Activated T-cell treated with anti-CD3 and anti-CD28 coated beads for 24 hours (primary cell): ENCODE results near the gene BTBD17.

Experiments
- DNase-seq: peaks from one replicate; pipeline ENCODE4 v3.0.0-alpha.2; 2020; ENCODE audit warnings: low read depth

BTBD17 gene

DNA sequence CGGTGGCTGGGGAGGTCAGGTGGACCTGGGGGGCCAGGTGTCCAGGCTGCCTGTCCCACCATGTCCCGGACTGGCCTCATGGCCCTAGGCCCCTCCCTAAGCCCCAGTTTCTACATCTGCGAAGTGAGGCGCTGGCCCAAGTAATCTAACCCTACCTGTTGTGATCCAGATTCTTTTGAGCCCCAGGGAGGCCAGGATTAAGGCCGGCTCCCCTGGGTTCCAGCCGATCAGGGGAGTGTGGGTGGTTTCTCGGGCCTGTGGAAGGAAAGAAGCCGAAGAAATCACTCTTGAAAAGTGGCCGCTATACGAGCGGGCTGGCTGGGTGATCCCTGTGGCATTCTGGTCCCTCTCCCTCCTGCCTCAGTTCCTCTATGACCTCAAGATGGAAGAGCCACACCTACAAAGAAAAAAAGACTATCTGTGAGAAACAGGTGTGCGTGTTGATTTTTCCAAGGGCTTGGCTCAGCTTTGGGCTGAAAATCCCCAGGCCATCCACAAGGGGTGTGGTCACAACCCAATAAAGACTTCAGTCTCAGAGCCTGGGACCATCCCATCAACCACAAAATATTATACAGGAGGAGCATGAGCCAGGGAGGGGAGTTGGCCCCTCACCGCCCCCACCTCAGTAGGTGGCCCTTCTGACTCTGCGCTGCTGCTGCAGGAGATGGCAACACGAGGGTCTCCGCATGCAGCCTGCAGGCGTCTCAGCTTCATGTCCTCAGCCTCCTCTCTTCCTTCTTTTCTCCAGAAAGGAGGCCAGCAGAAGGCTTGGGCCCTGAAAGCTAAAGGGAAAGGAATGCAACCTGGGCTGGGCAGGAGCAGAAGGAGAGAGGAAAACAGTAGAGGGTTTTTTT lies 25.9 kb upstream of the BTBD17 start:
- no peak for DNase-seq

DNA sequence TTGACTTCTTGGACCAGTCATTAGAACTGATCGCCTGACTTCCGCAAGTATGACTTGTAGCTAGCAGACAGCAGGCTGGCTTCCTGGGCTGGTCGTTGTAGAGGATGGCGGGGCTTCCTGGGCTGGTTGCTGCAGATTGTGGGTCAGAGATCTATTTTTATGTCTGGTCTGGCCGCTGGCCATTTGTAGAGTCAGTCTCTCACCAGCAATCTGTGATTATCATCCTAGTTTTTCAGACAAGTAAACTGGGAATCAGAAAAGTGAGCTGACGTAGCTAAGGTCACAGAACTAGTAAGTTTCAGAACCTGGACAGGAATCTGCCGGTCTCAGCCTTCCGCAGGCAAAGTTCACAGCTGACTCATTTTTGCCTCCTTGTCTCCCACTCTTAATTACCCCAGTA lies 24.7 kb upstream of the BTBD17 start:
- no peak for DNase-seq

DNA sequence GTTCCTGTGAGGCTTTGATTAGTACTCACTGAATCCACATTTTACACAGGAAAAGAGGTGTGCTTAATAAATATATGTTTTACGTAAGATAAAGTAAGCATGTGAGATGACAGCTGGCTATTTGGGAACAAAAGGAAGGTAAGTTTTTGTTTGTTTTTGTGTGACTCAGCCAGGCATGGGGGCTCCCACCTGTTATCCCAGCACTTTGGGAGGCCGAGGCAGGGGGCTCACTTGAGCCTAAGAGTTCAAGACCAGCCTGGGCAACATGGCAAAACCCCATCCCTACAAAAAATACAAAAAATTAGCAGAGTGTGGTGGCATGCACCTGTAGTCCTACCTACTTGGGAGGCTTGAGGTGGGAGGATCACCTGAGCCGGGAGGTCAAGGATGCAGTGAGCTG lies 23.5 kb upstream of the BTBD17 start:
- no peak for DNase-seq

DNA sequence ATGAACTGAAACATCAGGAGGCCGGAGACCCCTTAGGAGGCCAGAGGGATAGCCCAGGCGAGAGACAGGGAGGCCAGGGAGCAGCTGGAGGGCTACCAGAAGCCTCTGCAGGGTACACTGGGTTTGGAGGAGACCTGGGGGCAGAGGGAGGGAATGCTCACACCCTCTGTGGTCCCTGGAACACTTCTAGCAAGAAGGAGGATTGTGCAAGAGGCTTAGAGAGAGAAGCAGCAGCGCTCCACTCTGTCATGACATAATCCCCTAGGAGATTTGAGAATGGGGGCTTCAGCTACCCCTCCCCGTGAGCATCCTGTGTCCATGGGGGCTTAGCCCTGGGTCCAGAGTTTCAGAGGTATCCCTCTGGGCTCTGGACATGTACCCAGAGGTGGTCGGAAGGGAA lies 21.5 kb upstream of the BTBD17 start:
- no peak for DNase-seq

DNA sequence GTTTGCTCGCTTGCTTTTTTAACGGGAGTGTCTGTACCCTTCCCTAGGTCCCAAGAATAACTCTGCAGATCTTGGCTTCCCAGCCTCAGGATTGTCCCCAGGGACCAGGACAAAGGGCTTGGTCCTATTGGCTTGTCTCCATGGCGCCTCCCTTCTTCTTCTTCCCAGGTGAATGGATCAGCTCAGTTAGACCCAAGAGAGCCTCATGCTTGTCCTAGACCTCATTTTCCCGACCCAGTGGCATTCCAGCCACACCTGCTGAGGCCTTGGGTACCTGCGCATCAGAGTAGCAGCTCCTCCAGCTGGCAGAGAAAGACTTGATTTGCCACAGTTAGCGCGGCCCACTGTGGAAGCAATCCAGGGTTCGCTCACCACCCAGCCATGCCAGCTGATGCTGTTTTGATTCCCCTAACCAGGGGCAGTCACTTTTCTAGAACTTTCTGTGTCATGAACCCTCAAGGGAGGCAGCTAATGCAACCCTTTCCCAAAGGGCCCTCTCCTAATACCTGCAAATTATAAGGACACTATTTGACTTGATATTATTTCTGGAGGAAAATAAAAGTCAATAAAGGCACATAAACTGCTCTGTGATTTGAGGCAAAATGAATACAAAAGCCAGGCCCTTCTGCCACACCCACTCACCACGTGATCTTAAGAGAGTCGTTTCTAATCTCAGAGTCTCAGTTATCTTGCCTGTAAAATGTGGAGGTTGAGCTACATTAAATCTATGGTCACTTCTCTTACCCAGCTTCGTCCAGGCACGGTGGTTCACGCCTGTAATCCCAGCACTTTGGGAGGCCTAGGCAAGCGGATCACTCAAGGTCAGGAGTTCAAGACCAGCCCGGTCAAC lies 19.5 kb upstream of the BTBD17 start:
- DNase-seq: no peak

DNA sequence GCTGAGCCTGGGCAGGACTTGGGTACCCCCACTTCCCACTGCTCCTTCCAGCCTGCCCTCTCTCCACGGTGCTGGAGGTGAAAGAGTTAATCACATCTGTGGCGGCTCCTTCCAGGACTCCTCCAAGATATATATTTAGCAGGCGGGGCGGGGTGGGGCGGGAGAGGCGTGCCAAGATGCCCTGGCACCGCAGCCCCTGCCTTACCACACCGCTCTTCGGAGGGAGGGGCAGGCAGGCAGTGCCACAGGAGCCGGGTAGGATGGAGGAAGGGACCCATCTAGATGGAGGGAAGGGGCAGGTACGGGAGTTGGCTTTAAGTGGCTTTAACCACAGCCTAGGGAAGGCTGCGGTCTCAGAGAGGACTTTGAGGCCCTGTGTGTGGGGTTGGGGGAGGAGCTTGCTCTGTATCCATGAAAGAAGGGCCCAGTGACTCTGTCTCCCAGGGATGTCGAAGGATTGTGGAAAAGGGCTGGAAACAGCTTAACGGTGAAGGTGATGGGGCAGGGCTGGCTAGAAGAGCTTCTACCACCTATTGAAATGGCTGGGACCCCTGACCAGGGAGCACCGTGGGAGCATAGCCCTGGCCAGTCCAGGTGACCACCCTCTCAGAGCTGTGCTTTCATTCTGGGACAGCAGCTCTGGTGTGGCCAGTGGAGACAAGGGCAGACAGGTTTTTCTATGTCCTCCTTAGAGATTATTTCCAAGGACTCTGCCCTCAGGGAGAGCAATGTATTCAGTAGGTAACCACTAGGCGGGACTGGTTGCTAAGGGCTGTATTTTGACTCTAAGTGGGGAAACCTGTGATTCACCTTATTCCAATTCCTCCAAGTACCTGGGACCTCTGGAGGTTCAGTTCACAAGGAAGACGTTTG lies 18.7 kb upstream of the BTBD17 start:
- no peak for DNase-seq

DNA sequence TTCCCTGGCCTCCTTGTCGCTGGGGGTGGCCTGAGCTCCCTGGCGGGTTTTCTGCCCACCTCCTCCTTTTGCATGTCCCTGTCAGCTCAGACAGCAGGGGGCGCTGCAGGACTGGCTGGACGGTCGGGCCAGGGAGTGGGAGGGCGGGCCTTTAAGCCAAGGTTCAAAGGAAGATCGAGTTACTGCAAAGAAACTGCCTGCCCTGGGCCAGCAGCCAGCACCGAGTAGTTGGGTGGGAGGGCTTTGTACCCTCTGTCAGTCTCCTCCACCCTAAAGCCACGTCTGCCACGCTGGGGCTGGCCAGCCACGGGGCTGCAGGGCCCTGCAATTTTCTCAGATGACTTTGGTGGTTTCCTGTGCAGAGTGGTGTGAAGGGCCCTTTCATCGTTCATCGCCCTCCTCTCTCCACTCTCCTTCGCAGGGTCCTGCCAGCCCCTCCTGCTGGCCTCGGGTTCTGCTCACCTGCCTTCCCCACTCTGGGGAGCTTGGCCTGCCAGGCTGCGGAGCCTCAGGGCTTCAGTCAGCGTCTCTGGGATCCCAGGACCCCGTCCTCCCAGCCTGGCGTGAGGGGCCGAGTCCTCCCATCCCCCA lies 17.9 kb upstream of the BTBD17 start:
- DNase-seq: peak; percentile 86

DNA sequence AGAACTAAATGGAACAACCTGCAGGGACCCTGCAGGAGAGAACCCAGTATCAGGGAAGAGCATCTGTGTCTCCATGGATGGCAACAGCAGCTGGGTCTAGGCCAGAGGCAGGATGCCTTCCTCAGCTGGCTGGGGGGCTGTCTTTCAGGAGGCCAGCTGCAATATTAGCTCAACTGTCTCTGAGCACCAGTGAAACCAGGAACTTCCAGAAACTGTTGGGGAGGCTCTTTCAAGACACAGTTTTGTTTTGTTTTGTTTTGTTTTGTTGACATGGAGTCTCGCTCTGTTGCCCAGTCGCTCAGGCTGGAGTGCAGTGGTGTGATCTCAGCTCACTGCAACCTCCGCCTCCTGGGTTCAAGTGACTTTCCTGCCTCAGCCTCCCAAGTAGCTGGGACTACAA lies 13.2 kb upstream of the BTBD17 start:
- DNase-seq: no peak

DNA sequence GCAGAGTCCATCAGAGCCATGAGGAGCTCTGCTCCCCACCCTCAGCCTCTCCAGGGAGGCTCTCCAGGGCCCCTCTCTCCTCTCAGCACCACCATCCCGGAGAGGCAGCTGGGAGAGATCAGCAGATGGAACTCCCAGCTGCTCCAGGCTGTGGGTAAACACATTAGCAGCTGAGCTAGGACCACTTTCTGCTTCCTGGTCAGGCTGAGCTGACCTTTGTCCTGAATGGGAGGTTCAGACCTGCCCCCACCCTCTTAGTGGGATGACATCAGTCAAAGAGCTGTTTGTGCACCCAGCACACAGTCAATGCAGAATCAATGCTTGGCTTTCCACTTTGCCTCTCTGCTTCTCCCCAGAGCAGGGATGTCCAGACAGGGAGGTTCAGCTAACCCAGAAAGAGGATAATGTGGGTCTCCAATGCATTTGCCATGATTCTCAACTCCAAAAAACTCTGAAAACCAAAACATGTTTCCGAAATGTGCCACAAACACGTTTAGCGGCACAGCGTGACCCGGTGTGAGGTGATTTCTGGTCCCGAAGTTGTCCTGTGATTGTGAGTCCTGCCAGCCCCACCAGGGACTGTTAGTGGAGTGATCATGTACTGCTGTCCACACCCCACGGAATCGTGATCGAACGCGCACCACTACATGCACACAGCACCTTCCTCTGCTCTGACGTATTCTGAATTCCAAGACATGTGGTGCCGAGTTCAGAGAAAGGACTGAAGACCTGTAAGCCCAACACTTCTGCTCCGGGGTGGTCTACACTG lies 12.4 kb upstream of the BTBD17 start:
- no peak for DNase-seq

DNA sequence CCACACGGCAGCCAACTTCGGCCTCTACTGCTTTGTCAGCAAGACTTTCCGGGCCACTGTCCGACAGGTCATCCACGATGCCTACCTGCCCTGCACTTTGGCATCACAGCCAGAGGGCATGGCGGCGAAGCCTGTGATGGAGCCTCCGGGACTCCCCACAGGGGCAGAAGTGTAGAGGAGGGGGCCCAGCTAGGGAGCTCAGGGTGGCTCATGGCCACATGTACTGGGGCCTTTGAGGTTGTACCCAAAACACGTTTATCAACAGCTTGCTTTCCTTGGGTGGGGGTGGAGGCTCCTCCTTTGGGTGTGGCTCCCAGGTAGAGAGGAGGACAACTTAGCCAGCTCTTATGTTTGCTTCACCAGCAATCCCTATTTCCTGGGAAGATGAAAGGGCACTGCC lies 10.8 kb upstream of the BTBD17 start:
- DNase-seq: no peak

DNA sequence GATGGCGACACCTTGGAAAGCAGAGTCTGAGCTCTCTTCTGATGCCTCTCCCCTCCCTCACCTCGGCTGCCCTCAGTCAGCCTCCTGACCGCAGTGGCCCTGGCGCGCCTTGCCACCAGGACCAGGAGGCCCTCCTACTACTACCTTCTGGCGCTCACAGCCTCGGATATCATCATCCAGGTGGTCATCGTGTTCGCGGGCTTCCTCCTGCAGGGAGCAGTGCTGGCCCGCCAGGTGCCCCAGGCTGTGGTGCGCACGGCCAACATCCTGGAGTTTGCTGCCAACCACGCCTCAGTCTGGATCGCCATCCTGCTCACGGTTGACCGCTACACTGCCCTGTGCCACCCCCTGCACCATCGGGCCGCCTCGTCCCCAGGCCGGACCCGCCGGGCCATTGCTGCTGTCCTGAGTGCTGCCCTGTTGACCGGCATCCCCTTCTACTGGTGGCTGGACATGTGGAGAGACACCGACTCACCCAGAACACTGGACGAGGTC lies 10.0 kb upstream of the BTBD17 start:
- DNase-seq: no peak

DNA sequence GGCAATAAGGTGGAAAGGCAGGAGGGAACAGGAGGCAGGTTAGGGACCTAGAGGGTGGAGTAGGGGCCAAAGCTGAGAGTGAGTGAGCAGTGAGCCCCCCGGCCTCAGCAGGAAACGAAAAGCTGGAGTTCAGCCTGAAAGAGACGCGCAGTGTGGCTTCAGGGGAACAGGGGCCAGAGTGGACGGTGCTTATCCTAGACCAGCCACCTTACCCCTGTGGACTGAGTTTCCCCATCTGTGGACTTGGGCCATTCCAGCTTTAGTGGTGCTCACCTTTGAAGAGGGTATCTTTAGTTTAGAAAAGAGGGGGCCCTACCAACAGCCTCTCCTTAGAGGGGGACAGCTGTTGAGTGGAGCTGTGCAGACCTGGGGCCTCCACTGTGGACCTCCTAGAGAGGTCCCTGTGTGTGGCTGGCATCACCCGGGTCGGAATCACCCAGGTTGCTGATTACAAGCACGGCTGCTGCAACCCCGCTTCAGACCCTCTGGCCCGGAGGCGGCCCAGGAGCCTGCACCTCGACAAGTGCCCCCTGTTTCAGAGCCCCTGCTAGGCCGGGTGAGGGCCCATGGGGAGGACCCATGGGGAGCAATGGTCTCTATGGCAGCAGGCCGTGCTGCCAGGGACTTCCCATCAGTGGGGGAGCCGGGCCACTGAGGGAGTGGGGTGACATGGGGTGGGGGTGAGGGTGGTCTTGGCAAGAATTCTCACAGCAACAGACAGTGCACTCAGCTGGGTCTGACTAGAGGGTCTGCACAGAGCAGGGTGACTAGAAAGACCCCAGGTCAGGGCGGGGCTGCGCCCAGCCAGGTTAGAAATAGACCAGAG lies 8.2 kb upstream of the BTBD17 start:
- no peak for DNase-seq

DNA sequence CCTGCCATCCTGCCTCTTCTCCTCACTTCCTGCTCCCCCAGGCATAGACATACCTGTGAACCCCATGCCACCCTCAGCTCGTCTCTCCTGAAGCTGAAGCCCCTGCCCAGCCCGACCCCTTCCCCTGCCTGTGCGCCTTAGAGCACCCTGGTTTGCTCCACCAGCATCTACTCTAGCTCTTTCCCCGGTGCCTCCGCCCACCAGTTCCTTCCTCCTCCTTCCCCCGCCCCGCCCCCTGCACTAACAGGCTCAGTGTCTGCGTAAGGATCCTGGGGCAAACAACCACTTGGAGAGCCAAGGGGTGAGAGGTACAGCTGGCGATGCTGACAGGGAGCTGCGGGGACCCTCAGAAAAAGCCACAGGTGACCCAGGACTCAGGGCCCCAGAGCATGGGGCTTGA lies 7.6 kb upstream of the BTBD17 start:
- DNase-seq: peak; percentile 47

DNA sequence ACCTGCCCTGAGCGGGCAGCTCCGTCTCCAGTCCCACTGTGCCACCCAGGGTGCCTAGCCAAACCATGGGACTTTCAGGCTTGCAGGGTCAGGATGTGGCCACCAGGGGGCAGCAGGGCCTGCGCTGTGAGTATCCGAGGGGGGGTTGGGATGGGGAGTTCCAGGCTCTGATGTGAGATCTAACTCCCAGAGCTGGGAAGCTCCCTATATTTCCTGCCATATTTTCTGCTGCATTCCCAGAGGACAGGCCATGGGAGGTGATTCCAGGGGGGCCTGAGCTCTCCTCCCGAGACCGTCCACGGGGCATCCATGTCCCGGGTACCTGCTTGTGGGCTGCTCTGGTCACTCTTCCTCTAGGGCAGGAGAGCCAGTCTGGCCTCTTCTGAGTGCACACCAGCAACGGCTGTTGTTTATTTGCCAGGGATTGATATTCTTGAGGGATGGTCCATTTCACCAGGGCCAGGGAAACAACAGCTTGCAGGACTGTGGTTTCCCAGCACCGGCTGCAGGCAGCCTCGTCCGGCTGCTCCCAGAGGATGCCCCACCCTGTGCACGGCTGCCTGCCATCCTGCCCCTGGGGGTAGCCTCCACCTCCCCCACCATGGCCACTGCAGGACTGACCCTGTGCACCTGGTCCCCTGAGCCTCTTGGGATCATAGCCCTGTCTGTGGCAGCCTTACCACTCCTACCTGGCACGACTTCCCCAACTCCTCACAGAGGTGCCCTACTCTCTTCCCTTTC lies 6.8 kb upstream of the BTBD17 start:
- peak; percentile 64 for DNase-seq

DNA sequence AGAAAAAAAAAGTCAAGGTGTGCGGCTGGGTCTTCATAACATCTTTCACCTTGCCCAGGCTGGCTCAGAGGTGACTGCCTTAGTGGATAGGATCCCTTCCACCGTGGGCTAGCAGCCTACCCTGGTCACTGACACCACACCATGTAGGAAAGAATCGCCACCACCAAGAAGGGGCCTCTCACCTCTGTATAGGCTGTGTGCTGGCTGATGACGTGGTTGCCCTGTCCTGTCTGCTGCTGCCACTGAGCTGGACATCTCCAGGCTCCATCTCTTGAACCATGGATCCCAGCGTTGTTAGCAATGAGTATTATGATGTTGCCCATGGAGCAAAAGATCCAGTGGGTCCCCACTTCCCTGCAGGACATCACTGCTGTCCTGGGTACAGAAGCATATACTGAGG lies 5.5 kb upstream of the BTBD17 start, which contains the start of gene GPR142:
TSS of gene GPR142 (plus strand) at position 301 of the 400 bp plus-strand sequence. CDS start 2,035 bp downstream, outside the sequence.
- DNase-seq: no peak

DNA sequence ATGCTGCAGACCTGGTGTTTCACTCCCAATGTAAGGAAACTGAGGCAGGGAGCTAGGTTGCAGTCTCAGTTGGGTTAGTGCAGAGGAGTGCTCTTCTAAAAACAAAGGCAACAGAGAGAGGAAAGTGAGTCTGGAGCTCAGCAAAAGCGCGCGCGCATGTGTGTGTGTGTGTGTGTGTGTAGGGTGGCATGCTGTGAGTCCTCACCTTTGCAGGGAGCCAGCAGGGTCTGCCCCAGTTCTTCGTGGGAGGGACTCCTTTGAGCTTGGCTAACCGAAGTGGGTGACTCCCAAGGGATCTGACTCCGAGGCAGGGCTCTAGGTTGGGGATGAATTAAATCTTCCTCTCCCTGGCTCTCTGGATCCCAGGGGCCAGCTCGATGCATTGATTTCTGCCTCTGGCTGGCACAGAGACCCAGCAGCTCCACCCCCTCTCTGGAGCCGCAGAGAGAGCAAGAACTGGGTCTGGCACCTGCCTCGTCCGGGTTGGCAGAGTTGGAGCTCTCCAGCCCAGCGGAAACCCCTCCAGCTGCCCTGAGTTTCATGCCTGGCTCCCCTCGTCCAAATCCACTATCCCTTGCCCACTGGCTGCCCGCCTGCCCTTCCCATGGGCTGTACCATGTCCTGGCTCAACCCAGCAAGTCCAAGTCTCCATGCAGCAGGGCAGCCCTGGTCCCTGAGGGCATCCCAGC lies 1.3 kb upstream of the BTBD17 start:
- DNase-seq: no peak

DNA sequence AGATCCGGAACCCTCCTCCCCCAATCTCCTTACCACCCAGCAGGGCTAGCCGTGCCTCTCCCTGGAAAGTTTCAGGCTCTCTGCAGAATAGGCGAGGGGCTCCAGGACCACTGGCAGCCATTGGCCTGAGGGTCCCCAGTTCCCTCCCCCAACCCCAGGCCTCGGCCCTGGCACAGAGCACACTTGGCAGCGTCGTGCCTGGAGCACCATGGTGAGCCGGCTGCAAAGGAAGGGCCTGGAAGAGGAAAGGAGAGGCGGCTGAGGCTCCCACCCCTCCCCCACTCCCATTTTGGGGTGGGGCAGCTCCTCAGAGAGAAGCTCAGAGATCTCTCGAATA lies 369 bp upstream of the BTBD17 start:
- no peak for DNase-seq

DNA sequence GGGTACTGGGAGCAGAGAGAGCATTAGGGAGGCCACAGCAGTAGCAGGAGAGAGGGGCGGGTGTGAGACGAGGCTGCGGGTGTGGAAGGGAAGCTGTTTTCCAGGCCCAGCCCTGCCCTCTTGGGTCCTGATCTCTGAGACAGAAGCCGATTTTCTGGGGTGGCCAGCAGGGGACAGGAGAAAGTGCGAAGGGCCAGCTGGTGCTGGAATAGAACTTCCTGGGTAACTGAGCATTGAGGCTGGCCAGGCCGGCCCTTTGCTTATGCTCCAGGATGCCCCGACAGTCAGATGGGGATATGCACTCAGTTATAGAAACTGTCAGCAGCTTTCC lies 804 bp downstream of the BTBD17 start:
- no peak for DNase-seq

DNA sequence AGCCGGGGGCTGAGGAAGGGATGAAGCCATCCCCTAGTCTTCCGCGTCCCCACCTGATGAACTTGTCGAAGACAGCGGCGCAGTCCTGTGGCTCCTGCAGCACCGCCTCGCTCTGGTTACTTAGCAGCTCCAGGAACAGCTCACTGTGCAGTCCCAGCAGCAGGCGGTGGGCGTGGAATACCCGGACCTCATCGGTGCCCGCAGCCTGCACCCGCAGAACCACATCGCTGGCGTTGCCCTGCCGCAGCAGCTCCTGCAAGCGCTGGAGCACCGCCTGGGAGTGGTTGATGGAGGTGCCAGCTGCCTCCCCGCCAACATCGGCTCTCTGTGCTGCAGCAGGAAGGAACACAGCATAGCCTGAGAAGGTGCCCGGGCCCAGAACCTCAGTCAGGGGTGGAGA lies 1.8 kb downstream of the BTBD17 start:
- no peak for DNase-seq
